Upper lobe of left lung (tissue), 4 donors: ENCODE measurements around the gene ATL1.

ENCODE experiments used
- POLR2A ChIP-seq, 4 donors: fragments of 450-650 bp; IDR thresholded peaks; one replicate each; pipeline ENCODE4 v1.5.1; 2016 to 2017; ENCODE audit warnings: antibody characterized with exemption in 4 of 4, mild to moderate bottlenecking in 2 of 4
- TF ChIP-seq, protein P1 (sequence below), 6 experiments: fragments of 450-650 bp in 4 of 6; fragments of 200-600 bp in 2 of 6; sonication (generic) in 2 of 6; IDR thresholded peaks; one replicate each; pipeline ENCODE4 v1.5.1; 2016 to 2019; ENCODE audit warnings: antibody characterized with exemption in 6 of 6

GRCh38 chr14:50534416-50534815 is 25.5 kb upstream of the ATL1 start:
- no peak for TF ChIP-seq POLR2A (IDR thresholded peaks at IDR 0.05)
- TF ChIP-seq, protein P1, sequence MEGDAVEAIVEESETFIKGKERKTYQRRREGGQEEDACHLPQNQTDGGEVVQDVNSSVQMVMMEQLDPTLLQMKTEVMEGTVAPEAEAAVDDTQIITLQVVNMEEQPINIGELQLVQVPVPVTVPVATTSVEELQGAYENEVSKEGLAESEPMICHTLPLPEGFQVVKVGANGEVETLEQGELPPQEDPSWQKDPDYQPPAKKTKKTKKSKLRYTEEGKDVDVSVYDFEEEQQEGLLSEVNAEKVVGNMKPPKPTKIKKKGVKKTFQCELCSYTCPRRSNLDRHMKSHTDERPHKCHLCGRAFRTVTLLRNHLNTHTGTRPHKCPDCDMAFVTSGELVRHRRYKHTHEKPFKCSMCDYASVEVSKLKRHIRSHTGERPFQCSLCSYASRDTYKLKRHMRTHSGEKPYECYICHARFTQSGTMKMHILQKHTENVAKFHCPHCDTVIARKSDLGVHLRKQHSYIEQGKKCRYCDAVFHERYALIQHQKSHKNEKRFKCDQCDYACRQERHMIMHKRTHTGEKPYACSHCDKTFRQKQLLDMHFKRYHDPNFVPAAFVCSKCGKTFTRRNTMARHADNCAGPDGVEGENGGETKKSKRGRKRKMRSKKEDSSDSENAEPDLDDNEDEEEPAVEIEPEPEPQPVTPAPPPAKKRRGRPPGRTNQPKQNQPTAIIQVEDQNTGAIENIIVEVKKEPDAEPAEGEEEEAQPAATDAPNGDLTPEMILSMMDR (IDR thresholded peaks at IDR 0.05) = no peak
